WERI-Rb-1 (cell line): ENCODE data around the gene AQR.

Experiments used
- DNase-seq: peaks from one replicate; pipeline ENCODE4 v3.0.0-alpha.2; 2020
- H3K27ac ChIP-seq: fragments of 250-450 bp; sonication (Bioruptor Pico); 2 replicates; pipeline ENCODE4 v1.5.1; 2020; ENCODE audit warnings: mild to moderate bottlenecking, moderate library complexity
- H3K27me3 ChIP-seq: fragments of 250-450 bp; sonication (Bioruptor Pico); 2 replicates; pipeline ENCODE4 v1.5.1; 2021; ENCODE audit warnings: mild to moderate bottlenecking, low read depth, moderate library complexity; ENCODE audit not compliant: insufficient read depth, severe bottlenecking
- H3K36me3 ChIP-seq: fragments of 250-450 bp; sonication (Bioruptor Pico); 2 replicates; pipeline ENCODE4 v1.5.1; 2020; ENCODE audit warnings: mild to moderate bottlenecking, moderate library complexity
- H3K4me3 ChIP-seq: 2 replicates; pipeline ENCODE4 v1.5.1; 2011; ENCODE audit warnings: low read depth, mild to moderate bottlenecking, control low read depth, low read length
- H3K9me3 ChIP-seq: fragments of 250-450 bp; sonication (Bioruptor Pico); 2 replicates; pipeline ENCODE4 v1.5.1; 2021; ENCODE audit warnings: mild to moderate bottlenecking, moderate library complexity; ENCODE audit not compliant: severe bottlenecking
- TF ChIP-seq, protein P1 (sequence below): IDR thresholded peaks from 2 replicates; pipeline ENCODE4 v1.5.1; 2011; ENCODE audit warnings: low read depth, mild to moderate bottlenecking, control low read depth, inconsistent platforms, low read length

The AQR gene

DNA sequence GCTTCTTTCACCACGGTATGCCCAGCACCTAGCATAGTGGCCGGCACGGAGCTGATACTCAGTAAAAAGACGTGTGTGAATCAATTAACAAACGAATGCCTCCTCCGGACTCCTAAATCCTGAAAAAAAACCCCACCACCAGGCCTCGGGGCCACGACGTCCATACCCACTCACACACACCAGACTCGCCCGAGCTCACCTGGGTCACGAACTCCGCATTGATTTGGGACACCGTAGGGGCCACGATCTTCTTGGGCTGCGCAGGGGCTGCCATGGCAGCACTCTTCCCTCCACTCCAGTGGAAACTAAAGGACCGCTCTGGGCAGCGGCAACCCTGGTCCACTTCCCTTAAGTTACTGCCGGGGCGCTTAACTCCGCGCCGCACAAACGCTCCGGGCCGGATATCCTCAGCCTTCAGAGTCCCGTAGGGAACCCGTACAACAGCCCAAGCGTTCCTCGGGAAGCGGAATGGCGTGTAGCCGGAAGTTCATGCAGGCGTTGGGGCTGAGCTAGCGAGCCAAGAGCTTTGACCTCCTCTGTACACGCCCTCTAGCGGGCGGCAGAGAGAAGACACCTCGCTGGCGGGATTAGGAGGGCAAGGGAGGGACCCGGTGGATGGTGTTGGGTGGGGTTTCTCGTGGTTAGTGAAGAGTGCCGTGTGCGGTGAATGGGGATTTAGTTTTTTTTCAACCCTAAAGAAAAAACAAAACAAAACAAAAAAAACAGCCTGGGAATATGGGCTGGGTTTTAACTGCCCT is at the start of gene AQR:
AQR (minus strand) TSS at position 403 of the 758 bp plus-strand sequence; CDS start at position 274, 129 bp downstream.
- peak within 1 kb of the TSS; percentile 82 for H3K27ac ChIP-seq

DNA sequence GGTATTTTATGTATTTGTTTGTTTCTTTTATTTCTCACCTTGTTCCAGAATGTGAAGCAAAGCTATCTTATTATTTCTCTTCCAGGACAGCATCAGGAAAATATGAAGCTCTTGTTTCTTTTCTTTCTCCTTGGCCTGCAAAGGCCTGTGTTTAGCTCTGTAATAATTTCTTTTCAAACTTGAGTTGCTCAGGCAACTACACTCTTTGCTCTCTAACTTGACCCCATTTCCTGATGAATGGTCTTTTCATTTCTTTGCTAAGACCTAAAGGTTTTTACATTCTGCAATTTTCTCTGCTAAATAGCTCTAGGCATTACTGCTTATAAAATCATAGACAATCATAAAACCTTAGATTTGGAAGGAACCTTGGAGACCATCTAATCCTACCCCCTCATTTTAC is 44.7 kb upstream of the AQR start:
- DNase-seq, result no peak
- Histone ChIP-seq H3K27me3 (no peaks in the 10 kb centered on the region), H3K27ac (no peak overlapping the region), H3K4me3 (no peak overlapping the region), H3K9me3 (no peaks in the 10 kb centered on the region), H3K36me3 (no peaks in the 10 kb centered on the region)
- TF ChIP-seq, protein P1, sequence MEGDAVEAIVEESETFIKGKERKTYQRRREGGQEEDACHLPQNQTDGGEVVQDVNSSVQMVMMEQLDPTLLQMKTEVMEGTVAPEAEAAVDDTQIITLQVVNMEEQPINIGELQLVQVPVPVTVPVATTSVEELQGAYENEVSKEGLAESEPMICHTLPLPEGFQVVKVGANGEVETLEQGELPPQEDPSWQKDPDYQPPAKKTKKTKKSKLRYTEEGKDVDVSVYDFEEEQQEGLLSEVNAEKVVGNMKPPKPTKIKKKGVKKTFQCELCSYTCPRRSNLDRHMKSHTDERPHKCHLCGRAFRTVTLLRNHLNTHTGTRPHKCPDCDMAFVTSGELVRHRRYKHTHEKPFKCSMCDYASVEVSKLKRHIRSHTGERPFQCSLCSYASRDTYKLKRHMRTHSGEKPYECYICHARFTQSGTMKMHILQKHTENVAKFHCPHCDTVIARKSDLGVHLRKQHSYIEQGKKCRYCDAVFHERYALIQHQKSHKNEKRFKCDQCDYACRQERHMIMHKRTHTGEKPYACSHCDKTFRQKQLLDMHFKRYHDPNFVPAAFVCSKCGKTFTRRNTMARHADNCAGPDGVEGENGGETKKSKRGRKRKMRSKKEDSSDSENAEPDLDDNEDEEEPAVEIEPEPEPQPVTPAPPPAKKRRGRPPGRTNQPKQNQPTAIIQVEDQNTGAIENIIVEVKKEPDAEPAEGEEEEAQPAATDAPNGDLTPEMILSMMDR, result no peak

More for the DNA sequence above, at the start of gene AQR:
- Histone ChIP-seq H3K27me3 (no peaks in the 10 kb centered on the region), H3K4me3 (peak within 1 kb of the TSS; percentile 91), H3K9me3 (no peaks in the 10 kb centered on the region), H3K36me3 (peaks cover 19% of the 10 kb centered on the region)
- TF ChIP-seq, protein P1, result peak; percentile 88
- peak; percentile 97 for DNase-seq

DNA sequence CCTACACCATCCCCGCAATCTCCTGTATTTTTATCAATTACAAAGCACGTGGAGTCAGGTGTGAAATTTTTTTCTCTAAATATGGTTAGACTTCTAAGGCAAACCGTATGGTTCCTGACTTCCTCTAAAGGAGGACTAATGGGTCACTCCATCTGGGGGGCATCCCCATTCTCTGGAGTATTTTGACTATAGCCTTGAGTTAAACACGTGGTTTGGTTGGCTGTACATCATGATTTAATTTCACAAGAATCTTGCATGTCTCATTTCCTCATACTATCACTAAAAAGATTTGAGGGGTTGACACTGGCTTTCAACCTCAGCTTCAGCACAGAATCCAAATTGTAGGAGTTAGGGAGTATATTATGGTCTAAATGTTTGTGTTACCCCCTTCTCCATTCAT is 43.8 kb upstream of the AQR start:
- no peak overlapping the region for H3K4me3 ChIP-seq
- H3K27me3 ChIP-seq, result no peaks in the 10 kb centered on the region
- TF ChIP-seq, protein P1, result no peak
- no peaks in the 10 kb centered on the region for H3K9me3 ChIP-seq
- H3K27ac ChIP-seq, result no peak overlapping the region
- no peaks in the 10 kb centered on the region for H3K36me3 ChIP-seq
- no peak for DNase-seq

DNA sequence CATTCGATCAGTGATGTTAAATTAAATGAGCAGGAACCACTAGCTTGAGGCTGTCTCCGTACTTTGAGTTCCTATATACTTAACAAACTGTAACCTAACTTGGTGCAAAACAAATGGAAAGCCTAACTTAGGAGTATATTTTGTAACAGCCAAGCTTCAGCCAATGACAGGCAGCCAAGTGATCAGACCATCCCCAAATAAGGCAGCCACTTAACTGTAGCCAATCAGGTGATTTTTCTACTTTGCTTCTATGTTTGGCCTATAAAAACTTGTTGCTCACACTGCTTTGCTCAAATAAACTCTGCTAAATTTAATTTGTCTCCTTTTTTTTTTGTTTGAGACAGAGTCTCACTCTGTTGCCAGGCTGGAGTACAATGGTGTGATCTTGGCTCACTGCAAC is 37.9 kb upstream of the AQR start:
- H3K4me3 ChIP-seq, result no peak overlapping the region
- H3K36me3 ChIP-seq, result no peaks in the 10 kb centered on the region
- TF ChIP-seq, protein P1, result no peak
- H3K27ac ChIP-seq, result no peak overlapping the region
- no peaks in the 10 kb centered on the region for H3K9me3 ChIP-seq
- no peak for DNase-seq
- H3K27me3 ChIP-seq, result no peaks in the 10 kb centered on the region

DNA sequence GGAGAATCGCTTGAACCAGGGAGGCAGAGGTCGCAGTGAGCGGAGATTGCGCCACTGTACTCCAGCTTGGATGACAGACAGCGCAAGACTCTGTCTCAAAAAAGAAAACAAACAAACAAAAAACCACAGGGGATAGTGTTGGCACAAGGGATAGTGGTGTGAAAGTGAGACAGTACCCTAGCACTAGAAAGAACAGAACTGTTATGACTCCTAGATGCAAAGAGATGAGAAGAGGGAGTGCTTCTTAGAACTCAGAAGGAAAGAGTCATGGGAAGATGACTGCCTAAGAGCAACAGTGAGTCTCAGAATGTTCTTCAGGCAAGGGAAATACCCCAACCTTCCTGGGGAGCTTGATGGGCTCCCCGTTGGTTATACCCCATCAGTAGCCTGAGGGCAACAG is 36.4 kb upstream of the AQR start:
- Histone ChIP-seq H3K9me3 (no peaks in the 10 kb centered on the region), H3K4me3 (no peak overlapping the region), H3K36me3 (no peaks in the 10 kb centered on the region), H3K27me3 (no peaks in the 10 kb centered on the region), H3K27ac (no peak overlapping the region)
- DNase-seq, result no peak
- TF ChIP-seq, protein P1, result no peak

DNA sequence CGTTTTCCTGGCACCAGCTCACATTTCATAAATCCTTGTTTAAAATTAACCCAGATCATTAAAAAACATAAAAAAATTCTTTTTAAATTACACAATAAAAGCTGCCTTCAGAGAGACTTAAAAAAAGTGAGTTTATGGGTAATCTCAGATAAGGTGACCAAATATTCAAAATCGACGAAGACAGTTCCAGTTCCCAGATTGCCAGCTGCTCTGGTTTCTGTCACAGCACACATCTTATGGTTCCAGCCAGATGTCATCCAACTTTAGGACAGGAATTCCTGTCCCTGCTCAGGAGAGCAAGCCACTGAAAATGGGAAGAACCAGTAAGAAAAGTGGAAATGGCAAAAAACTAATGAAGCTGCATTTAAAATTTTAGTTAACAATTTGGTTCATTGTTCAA is 34.4 kb upstream of the AQR start:
- TF ChIP-seq, protein P1, result no peak
- Histone ChIP-seq H3K27me3 (no peaks in the 10 kb centered on the region), H3K4me3 (no peak overlapping the region), H3K27ac (no peak overlapping the region), H3K36me3 (no peaks in the 10 kb centered on the region), H3K9me3 (no peaks in the 10 kb centered on the region)
- no peak for DNase-seq
